Measurements from ENCODE around the gene TRIM47. TPM values are rescaled to one million over a fixed set of nuclear protein-coding genes. Genes with fewer than 3 reads are reported as not detected.
A peak's percentile ranks its signal among the peaks of the same experiment; 100 is the strongest.

TRIM47 gene
- total and polyA plus RNA-seq, 2 of the 13 experiments (the other 11 are each of a cell fraction or from before 2014, with no cell fraction given) = 33.5 to 82.0 TPM

DNA sequence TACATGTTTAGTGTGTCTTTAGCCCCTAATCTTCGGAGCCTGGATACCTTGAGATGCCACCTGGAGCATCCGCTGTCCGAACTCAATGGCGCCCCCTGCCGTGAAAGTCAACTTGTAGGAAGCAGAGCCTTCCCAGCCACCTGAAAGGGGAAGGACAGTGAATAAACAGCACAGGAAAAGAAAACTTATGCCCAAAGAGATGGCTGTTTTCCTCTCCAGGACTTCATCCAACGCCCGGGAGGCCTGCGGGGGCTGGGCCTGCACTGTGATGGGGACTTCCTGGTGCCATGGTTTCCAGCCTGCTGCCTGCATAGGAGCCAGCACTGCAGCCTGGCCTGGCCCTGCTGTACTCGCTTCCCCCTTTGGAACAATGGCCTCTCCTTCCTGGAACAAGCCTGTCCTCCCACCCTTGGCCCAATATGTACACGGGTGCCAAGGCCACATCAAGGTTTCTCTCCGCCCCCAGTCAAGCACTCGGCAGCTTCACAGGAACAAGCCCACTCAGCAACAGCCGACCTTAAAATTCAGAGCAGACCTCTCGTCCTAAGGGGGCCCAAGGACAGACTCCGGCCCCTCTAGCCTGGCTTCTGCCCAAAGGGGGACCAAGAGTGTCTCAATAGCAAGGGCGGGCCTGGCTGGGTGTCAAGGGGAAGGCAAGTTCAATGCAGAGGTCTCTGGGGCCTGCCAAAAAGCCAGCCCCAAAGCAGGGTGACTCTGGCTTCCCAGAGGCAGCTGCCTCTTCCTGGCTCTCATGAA, 29.7 kb downstream of the TRIM47 start (continued):
- TF ChIP-seq, protein P1, sequence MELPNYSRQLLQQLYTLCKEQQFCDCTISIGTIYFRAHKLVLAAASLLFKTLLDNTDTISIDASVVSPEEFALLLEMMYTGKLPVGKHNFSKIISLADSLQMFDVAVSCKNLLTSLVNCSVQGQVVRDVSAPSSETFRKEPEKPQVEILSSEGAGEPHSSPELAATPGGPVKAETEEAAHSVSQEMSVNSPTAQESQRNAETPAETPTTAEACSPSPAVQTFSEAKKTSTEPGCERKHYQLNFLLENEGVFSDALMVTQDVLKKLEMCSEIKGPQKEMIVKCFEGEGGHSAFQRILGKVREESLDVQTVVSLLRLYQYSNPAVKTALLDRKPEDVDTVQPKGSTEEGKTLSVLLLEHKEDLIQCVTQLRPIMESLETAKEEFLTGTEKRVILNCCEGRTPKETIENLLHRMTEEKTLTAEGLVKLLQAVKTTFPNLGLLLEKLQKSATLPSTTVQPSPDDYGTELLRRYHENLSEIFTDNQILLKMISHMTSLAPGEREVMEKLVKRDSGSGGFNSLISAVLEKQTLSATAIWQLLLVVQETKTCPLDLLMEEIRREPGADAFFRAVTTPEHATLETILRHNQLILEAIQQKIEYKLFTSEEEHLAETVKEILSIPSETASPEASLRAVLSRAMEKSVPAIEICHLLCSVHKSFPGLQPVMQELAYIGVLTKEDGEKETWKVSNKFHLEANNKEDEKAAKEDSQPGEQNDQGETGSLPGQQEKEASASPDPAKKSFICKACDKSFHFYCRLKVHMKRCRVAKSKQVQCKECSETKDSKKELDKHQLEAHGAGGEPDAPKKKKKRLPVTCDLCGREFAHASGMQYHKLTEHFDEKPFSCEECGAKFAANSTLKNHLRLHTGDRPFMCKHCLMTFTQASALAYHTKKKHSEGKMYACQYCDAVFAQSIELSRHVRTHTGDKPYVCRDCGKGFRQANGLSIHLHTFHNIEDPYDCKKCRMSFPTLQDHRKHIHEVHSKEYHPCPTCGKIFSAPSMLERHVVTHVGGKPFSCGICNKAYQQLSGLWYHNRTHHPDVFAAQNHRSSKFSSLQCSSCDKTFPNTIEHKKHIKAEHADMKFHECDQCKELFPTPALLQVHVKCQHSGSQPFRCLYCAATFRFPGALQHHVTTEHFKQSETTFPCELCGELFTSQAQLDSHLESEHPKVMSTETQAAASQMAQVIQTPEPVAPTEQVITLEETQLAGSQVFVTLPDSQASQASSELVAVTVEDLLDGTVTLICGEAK (IDR thresholded peaks at IDR 0.05) = no peak
- TF ChIP-seq, protein P1 (CRISPR knock-in tag; IDR thresholded peaks at IDR 0.05) = peak; percentile 2; the same call in 1 of the 2 replicates
- TF ChIP-seq YEATS4 (CRISPR knock-in tag; IDR thresholded peaks at IDR 0.05; ENCODE audit: borderline replicate concordance) = peak; percentile 46; the same call in 1 of the 2 replicates
- 0 out of 2 replicates have a peak, but pooled peaks have one; percentile 17 for TF ChIP-seq ZNF180 (CRISPR knock-in tag; IDR thresholded peaks at IDR 0.05; ENCODE audit: borderline replicate concordance, low read depth)
- TF ChIP-seq NR2F6 (IDR thresholded peaks at IDR 0.05) = peak; percentile 39; the same call in 1 of the 2 replicates
- peak; percentile 27; the same call in 1 of the 2 replicates for TF ChIP-seq NR2F6 (CRISPR knock-in tag; IDR thresholded peaks at IDR 0.05)
- TF ChIP-seq MTA1 (CRISPR knock-in tag; IDR thresholded peaks at IDR 0.05; ENCODE audit: borderline replicate concordance) = peak; percentile 80
- TF ChIP-seq ZNF510 (CRISPR knock-in tag; IDR thresholded peaks at IDR 0.05; ENCODE audit: low read depth) = 0 out of 2 replicates have a peak, but pooled peaks have one; percentile 38
- no peak for TF ChIP-seq DMAP1 (CRISPR knock-in tag; IDR thresholded peaks at IDR 0.05)
- TF ChIP-seq GFI1 (CRISPR knock-in tag; IDR thresholded peaks at IDR 0.05; ENCODE audit: borderline replicate concordance) = 0 out of 2 replicates have a peak, but pooled peaks have one; percentile 32
- 0 out of 2 replicates have a peak, but pooled peaks have one; percentile 16 for TF ChIP-seq BCL6 (CRISPR knock-in tag; IDR thresholded peaks at IDR 0.05)
- TF ChIP-seq ZNF446 (CRISPR knock-in tag; IDR thresholded peaks at IDR 0.05) = no peak
- TF ChIP-seq, protein P2, sequence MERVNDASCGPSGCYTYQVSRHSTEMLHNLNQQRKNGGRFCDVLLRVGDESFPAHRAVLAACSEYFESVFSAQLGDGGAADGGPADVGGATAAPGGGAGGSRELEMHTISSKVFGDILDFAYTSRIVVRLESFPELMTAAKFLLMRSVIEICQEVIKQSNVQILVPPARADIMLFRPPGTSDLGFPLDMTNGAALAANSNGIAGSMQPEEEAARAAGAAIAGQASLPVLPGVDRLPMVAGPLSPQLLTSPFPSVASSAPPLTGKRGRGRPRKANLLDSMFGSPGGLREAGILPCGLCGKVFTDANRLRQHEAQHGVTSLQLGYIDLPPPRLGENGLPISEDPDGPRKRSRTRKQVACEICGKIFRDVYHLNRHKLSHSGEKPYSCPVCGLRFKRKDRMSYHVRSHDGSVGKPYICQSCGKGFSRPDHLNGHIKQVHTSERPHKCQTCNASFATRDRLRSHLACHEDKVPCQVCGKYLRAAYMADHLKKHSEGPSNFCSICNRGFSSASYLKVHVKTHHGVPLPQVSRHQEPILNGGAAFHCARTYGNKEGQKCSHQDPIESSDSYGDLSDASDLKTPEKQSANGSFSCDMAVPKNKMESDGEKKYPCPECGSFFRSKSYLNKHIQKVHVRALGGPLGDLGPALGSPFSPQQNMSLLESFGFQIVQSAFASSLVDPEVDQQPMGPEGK (CRISPR knock-in tag; IDR thresholded peaks at IDR 0.05) = peak; percentile 88
- TF ChIP-seq, protein P3, sequence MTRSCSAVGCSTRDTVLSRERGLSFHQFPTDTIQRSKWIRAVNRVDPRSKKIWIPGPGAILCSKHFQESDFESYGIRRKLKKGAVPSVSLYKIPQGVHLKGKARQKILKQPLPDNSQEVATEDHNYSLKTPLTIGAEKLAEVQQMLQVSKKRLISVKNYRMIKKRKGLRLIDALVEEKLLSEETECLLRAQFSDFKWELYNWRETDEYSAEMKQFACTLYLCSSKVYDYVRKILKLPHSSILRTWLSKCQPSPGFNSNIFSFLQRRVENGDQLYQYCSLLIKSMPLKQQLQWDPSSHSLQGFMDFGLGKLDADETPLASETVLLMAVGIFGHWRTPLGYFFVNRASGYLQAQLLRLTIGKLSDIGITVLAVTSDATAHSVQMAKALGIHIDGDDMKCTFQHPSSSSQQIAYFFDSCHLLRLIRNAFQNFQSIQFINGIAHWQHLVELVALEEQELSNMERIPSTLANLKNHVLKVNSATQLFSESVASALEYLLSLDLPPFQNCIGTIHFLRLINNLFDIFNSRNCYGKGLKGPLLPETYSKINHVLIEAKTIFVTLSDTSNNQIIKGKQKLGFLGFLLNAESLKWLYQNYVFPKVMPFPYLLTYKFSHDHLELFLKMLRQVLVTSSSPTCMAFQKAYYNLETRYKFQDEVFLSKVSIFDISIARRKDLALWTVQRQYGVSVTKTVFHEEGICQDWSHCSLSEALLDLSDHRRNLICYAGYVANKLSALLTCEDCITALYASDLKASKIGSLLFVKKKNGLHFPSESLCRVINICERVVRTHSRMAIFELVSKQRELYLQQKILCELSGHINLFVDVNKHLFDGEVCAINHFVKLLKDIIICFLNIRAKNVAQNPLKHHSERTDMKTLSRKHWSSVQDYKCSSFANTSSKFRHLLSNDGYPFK (CRISPR knock-in tag; IDR thresholded peaks at IDR 0.05; ENCODE audit: borderline replicate concordance) = peak; percentile 52; the same call in 1 of the 2 replicates
- TF ChIP-seq ZNF296 (CRISPR knock-in tag; conservative IDR thresholded peaks at IDR 0.05) = 0 out of 2 replicates have a peak, but pooled peaks have one; percentile 7

Measured in HepG2 (cell line).